ENCODE measurements around the gene KCNN4. TPM values are rescaled to one million over a fixed set of nuclear protein-coding genes. Genes with fewer than 3 reads are reported as not detected.

The KCNN4 gene
- total RNA-seq, 1 donor from 2014 or later: 0.44 TPM

GRCh38 chr19:43735013-43735412, 45.8 kb downstream of the KCNN4 start:
- H3K27me3 Mint-ChIP-seq (ENCODE audit: unreplicated experiment): peaks cover 2% of the 10 kb centered on the region
- no peaks in the 10 kb centered on the region for H3K4me1 Mint-ChIP-seq (ENCODE audit: low read depth, unreplicated experiment)
- DNase-seq: no peak
- peaks cover 7% of the 10 kb centered on the region for H3K36me3 Mint-ChIP-seq (ENCODE audit: unreplicated experiment)
- no peak for TF ChIP-seq CTCF (IDR thresholded peaks at IDR 0.05; ENCODE audit: partially characterized antibody, unreplicated experiment)
- no peak overlapping the region for H3K4me3 Mint-ChIP-seq (ENCODE audit: unreplicated experiment)
- peaks cover 1% of the 10 kb centered on the region for H3K9me3 Mint-ChIP-seq (ENCODE audit: unreplicated experiment)
- H3K27ac Mint-ChIP-seq (ENCODE audit: unreplicated experiment): no peak overlapping the region

GRCh38 chr19:43731846-43732245, 48.9 kb downstream of the KCNN4 start:
- Mint-ChIP-seq H3K9me3 (ENCODE audit: unreplicated experiment) (peaks cover 1% of the 10 kb centered on the region), H3K36me3 (ENCODE audit: unreplicated experiment) (peaks cover 13% of the 10 kb centered on the region), H3K4me3 (ENCODE audit: unreplicated experiment) (no peak overlapping the region), H3K4me1 (ENCODE audit: low read depth, unreplicated experiment) (no peaks in the 10 kb centered on the region), H3K27ac (ENCODE audit: unreplicated experiment) (no peak overlapping the region), H3K27me3 (ENCODE audit: unreplicated experiment) (peaks cover 2% of the 10 kb centered on the region)
- no peak for TF ChIP-seq CTCF (IDR thresholded peaks at IDR 0.05; ENCODE audit: partially characterized antibody, unreplicated experiment)
- DNase-seq: no peak

- no peak for TF ChIP-seq CTCF (IDR thresholded peaks at IDR 0.05; ENCODE audit: partially characterized antibody, unreplicated experiment)
- peaks cover 13% of the 10 kb centered on the region for H3K36me3 Mint-ChIP-seq (ENCODE audit: unreplicated experiment)
- H3K27me3 Mint-ChIP-seq (ENCODE audit: unreplicated experiment): peaks cover 2% of the 10 kb centered on the region
- H3K9me3 Mint-ChIP-seq (ENCODE audit: unreplicated experiment): no peaks in the 10 kb centered on the region
- H3K4me1 Mint-ChIP-seq (ENCODE audit: low read depth, unreplicated experiment): no peaks in the 10 kb centered on the region
- H3K4me3 Mint-ChIP-seq (ENCODE audit: unreplicated experiment): no peak overlapping the region
- DNase-seq: no peak
- H3K27ac Mint-ChIP-seq (ENCODE audit: unreplicated experiment): no peak overlapping the region
Measured at GRCh38 chr19:43731346-43731745, 49.4 kb downstream of the KCNN4 start.

- no peak for TF ChIP-seq CTCF (IDR thresholded peaks at IDR 0.05; ENCODE audit: partially characterized antibody, unreplicated experiment)
- H3K36me3 Mint-ChIP-seq (ENCODE audit: unreplicated experiment): peaks cover 13% of the 10 kb centered on the region
- peaks cover 2% of the 10 kb centered on the region for H3K27me3 Mint-ChIP-seq (ENCODE audit: unreplicated experiment)
- no peaks in the 10 kb centered on the region for H3K9me3 Mint-ChIP-seq (ENCODE audit: unreplicated experiment)
- DNase-seq: no peak
- no peaks in the 10 kb centered on the region for H3K4me1 Mint-ChIP-seq (ENCODE audit: low read depth, unreplicated experiment)
- no peak overlapping the region for H3K4me3 Mint-ChIP-seq (ENCODE audit: unreplicated experiment)
- no peak overlapping the region for H3K27ac Mint-ChIP-seq (ENCODE audit: unreplicated experiment)
Measured at GRCh38 chr19:43729919-43730318, 50.9 kb downstream of the KCNN4 start.

GRCh38 chr19:43727593-43727853, 53.2 kb downstream of the KCNN4 start:
- Mint-ChIP-seq H3K27me3 (ENCODE audit: unreplicated experiment) (peaks cover 2% of the 10 kb centered on the region), H3K27ac (ENCODE audit: unreplicated experiment) (no peak overlapping the region), H3K9me3 (ENCODE audit: unreplicated experiment) (no peaks in the 10 kb centered on the region), H3K4me3 (ENCODE audit: unreplicated experiment) (no peak overlapping the region), H3K4me1 (ENCODE audit: low read depth, unreplicated experiment) (no peaks in the 10 kb centered on the region), H3K36me3 (ENCODE audit: unreplicated experiment) (peaks cover 11% of the 10 kb centered on the region)
- DNase-seq: no peak
- no peak for TF ChIP-seq CTCF (IDR thresholded peaks at IDR 0.05; ENCODE audit: partially characterized antibody, unreplicated experiment)
